Activated CD8-positive, alpha-beta memory T cell treated with anti-CD3 and anti-CD28 coated beads, Interleukin-2, amount 50 U/mL, for 1 hour (primary cell): ENCODE measurements around the gene AFF2.

Source experiments
- DNase-seq: peaks from one replicate; pipeline ENCODE4 v3.0.0-alpha.2; 2020; ENCODE audit errors: extremely low read depth

Gene AFF2

GRCh38 chrX:148926371-148926770 lies 426.0 kb downstream of the AFF2 start:
- no peak for DNase-seq

GRCh38 chrX:148928811-148929210 lies 428.4 kb downstream of the AFF2 start:
- DNase-seq: no peak

GRCh38 chrX:148929686-148930085 lies 429.3 kb downstream of the AFF2 start:
- no peak for DNase-seq

GRCh38 chrX:148930206-148930729 lies 429.9 kb downstream of the AFF2 start:
- DNase-seq: no peak

GRCh38 chrX:148933881-148934280 lies 433.5 kb downstream of the AFF2 start:
- DNase-seq: no peak

- no peak for DNase-seq
Measured at GRCh38 chrX:148938348-148938747, 437.9 kb downstream of the AFF2 start.

- no peak for DNase-seq
Measured at GRCh38 chrX:148940411-148940996, 440.1 kb downstream of the AFF2 start.

- no peak for DNase-seq
Measured at GRCh38 chrX:148942754-148943153, 442.3 kb downstream of the AFF2 start.

- no peak for DNase-seq
Measured at GRCh38 chrX:148947399-148947975, 447.1 kb downstream of the AFF2 start.

GRCh38 chrX:148956352-148956751 lies 455.9 kb downstream of the AFF2 start:
- DNase-seq: no peak

- no peak for DNase-seq
Measured at GRCh38 chrX:148958901-148959300, 458.5 kb downstream of the AFF2 start.

- DNase-seq: no peak
Measured at GRCh38 chrX:148960060-148960459, 459.6 kb downstream of the AFF2 start.

- DNase-seq: no peak
Measured at GRCh38 chrX:148961985-148962384, 461.6 kb downstream of the AFF2 start.

GRCh38 chrX:148976571-148977400 lies 476.4 kb downstream of the AFF2 start:
- no peak for DNase-seq

- DNase-seq: no peak
Measured at GRCh38 chrX:148979786-148980185, 479.4 kb downstream of the AFF2 start.

GRCh38 chrX:148984238-148984637 lies 483.8 kb downstream of the AFF2 start:
- no peak for DNase-seq

- DNase-seq: no peak
Measured at GRCh38 chrX:148991502-148991901, 491.1 kb downstream of the AFF2 start.

- no peak for DNase-seq
Measured at GRCh38 chrX:148995661-148996060, 495.2 kb downstream of the AFF2 start.

GRCh38 chrX:149002320-149002719 lies 501.9 kb downstream of the AFF2 start:
- DNase-seq: no peak

- no peak for DNase-seq
Measured at GRCh38 chrX:149003863-149004660, 503.6 kb downstream of the AFF2 start.

- DNase-seq: no peak
Measured at GRCh38 chrX:149004936-149005335, 504.5 kb downstream of the AFF2 start.

- DNase-seq: no peak
Measured at GRCh38 chrX:149006235-149006634, 505.8 kb downstream of the AFF2 start.
